Measurements from ENCODE around the gene SPATA46. TPM values are rescaled to one million over a fixed set of nuclear protein-coding genes. Genes with fewer than 3 reads are reported as not detected.

SPATA46 gene
- not detected for total RNA-seq

GRCh38 chr1:162376691-162377090 lies at the start of gene SPATA46:
SPATA46 (minus strand) TSS chr1:162376854; CDS start chr1:162376790, 64 bp downstream.

GRCh38 chr1:162412002-162412401 lies 35.3 kb upstream of the SPATA46 start, which contains the start of gene SH2D1B:
SH2D1B (minus strand) TSS chr1:162412136; CDS start chr1:162412016, 120 bp downstream.

GRCh38 chr1:162381383-162381782 lies 4.7 kb upstream of the SPATA46 start, which contains the start of gene C1orf226:
C1orf226 (plus strand) TSS chr1:162381728; CDS start chr1:162381902, 174 bp downstream.

Small RNAs within 50 kb of the gene (microRNA-seq; reads per million reads assigned to microRNA genes)
- not detected for gene MIR556 (ENCODE audit: borderline microRNAs expressed, borderline replicate concordance)

Other genes starting within 250 kb of the SPATA46 start
- not detected for gene C1orf226, start 4.9 kb upstream of the SPATA46 start, total RNA-seq
- gene SH2D1B, start 35.3 kb upstream of the SPATA46 start, total RNA-seq = not detected
- 10 to 100 TPM; 54.6 to 58.5 TPM for gene UHMK1, start 121.0 kb upstream of the SPATA46 start, total RNA-seq
- gene UAP1, start 184.9 kb upstream of the SPATA46 start, total RNA-seq = 10 to 100 TPM; 14.8 to 16.3 TPM

All from activated naive CD4-positive, alpha-beta T cell treated with anti-CD3 and anti-CD28 coated beads, Interleukin-2, amount 10 ng/mL, durations not matched to agents 5 hours and 36 hours (primary cell).